Measurements from ENCODE around the gene PLEKHO2.

Gene PLEKHO2

DNA sequence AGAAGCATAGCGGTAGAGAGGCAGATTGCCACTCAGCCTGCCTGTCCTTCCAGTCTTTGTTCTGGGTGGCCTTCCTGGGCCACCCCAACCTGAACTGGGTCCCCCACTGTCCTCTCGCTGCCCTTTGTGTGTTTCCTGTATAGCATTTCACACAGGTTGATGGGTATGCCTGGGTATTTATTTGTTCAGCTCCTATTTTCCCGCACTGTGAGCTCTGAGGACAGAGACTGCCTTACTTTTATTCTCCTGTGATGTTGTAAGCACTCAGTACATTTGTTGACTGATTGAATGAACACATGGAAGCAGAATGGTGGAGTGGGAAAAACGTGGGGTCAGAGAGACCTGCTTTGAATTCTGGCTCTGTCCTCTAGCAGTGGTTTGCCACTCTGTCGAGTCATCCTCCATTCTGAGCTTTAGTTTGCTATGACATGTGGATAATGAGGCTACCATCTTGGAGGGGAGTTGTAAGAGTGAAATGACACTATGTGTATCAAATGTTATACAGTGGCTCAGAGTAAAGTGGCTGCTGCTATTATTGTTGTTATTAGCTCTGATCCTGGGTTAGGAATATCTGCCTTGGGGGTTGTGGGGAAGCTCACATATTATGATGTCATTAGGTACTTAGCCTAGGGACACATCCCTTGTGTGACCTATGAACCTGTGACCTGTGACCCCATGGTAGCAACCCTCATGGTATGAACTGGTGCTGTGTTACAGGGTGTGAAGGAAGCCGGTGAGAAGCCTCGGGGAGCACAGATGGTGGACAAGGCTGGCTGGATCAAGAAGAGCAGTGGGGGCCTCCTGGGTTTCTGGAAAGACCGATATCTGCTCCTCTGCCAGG, 6.4 kb downstream of the PLEKHO2 start:
- TF ChIP-seq TAF1 (IDR thresholded peaks at IDR 0.05; ENCODE audit: borderline replicate concordance, insufficient read depth, low read length) (no peak), SIN3A (IDR thresholded peaks at IDR 0.05; ENCODE audit: borderline replicate concordance, insufficient read depth, low read length) (no peak), REST (IDR thresholded peaks at IDR 0.05; ENCODE audit: insufficient read depth in 1 of 2, low read depth in 2 of 2, low read length in 2 of 2) (no peak), POLR2AphosphoS5 (IDR thresholded peaks at IDR 0.05; ENCODE audit: low read depth, low read length) (no peak), FOXP2 (optimal IDR thresholded peaks at IDR 0.05; ENCODE audit: borderline replicate concordance, extremely low read depth, extremely low read length, insufficient read depth) (no peak)

GRCh38 chr15:64850778-64851502, 9.2 kb downstream of the PLEKHO2 start:
- TF ChIP-seq FOXP2 (optimal IDR thresholded peaks at IDR 0.05; ENCODE audit: borderline replicate concordance, extremely low read depth, extremely low read length, insufficient read depth) (no peak), POLR2AphosphoS5 (IDR thresholded peaks at IDR 0.05; ENCODE audit: low read depth, low read length) (no peak), SIN3A (IDR thresholded peaks at IDR 0.05; ENCODE audit: borderline replicate concordance, insufficient read depth, low read length) (no peak), TAF1 (IDR thresholded peaks at IDR 0.05; ENCODE audit: borderline replicate concordance, insufficient read depth, low read length) (no peak), REST (IDR thresholded peaks at IDR 0.05; ENCODE audit: insufficient read depth in 1 of 2, low read depth in 2 of 2, low read length in 2 of 2) (no peak)

DNA sequence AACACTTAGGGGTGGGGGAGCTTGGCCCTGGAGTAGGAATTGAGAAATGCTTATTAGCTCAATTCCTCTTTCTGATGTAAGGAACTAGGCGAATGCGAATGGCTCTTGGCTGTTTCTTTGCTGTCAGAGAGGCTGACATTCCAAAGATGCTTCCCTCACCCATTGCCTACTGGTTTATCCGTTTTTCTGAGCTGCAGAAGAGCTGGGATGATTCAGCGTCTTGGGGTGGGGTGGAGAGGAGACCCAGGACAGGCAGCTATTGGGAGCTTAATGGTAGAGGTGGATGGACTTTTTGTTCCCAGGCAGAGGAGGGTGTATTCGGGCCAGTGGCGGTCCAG, 9.8 kb downstream of the PLEKHO2 start:
- no peak for TF ChIP-seq SIN3A (IDR thresholded peaks at IDR 0.05; ENCODE audit: borderline replicate concordance, insufficient read depth, low read length)
- no peak for TF ChIP-seq REST (IDR thresholded peaks at IDR 0.05; ENCODE audit: insufficient read depth in 1 of 2, low read depth in 2 of 2, low read length in 2 of 2)
- TF ChIP-seq TAF1 (IDR thresholded peaks at IDR 0.05; ENCODE audit: borderline replicate concordance, insufficient read depth, low read length), result no peak

- peak; percentile 7 for TF ChIP-seq FOXP2 (optimal IDR thresholded peaks at IDR 0.05; ENCODE audit: borderline replicate concordance, extremely low read depth, extremely low read length, insufficient read depth)
- TF ChIP-seq POLR2AphosphoS5 (IDR thresholded peaks at IDR 0.05; ENCODE audit: low read depth, low read length), result no peak
These were observed 12.3 kb downstream of the PLEKHO2 start for GRCh38 chr15:64854041-64854440.

DNA sequence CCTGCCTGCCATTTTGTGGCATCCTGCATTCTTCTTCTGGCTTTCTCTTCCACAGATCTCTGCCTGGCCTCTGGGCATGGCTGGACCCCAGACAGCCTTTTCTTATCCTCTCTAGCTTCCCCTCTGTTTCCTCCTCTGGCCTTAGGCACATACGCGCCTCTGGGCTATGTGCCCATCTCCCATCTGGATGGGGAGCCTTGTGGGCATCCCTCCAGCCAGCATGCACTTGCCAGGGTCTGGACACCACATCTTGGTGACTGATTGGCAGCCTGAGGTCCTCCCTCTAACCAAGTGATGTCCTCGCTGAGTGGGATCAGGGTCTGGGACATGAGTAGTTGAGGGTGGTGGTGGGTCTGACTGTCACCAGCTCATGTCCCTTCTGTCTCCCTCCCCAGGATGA, 12.8 kb downstream of the PLEKHO2 start:
- no peak for TF ChIP-seq FOXP2 (optimal IDR thresholded peaks at IDR 0.05; ENCODE audit: borderline replicate concordance, extremely low read depth, extremely low read length, insufficient read depth)
- TF ChIP-seq SIN3A (IDR thresholded peaks at IDR 0.05; ENCODE audit: borderline replicate concordance, insufficient read depth, low read length), result no peak
- TF ChIP-seq TAF1 (IDR thresholded peaks at IDR 0.05; ENCODE audit: borderline replicate concordance, insufficient read depth, low read length), result no peak
- TF ChIP-seq REST (IDR thresholded peaks at IDR 0.05; ENCODE audit: insufficient read depth in 1 of 2, low read depth in 2 of 2, low read length in 2 of 2), result no peak
- no peak for TF ChIP-seq POLR2AphosphoS5 (IDR thresholded peaks at IDR 0.05; ENCODE audit: low read depth, low read length)

All from PFSK-1 (cell line).